Karpas-422 (cell line): ENCODE data around the gene EHD2. TPM values are rescaled to one million over a fixed set of nuclear protein-coding genes. Genes with fewer than 3 reads are reported as not detected.
"Not testable (repeated sequence)": the region's sequence is repeated elsewhere in the genome, so short reads cannot be mapped to it uniquely, and the experiment has no call there.

Source experiments
- DNase-seq: peaks from one replicate; pipeline ENCODE4 v3.0.0-alpha.2; 2015
- H2AFZ ChIP-seq: fragments of 200-600 bp; sonication (generic); 2 replicates; pipeline ENCODE4 v1.6.1; 2014; ENCODE audit warnings: antibody characterized with exemption, low read length, mixed read lengths
- H3K27ac ChIP-seq: fragments of 200-600 bp; sonication (generic); 2 replicates; pipeline ENCODE4 v1.5.1; 2014; ENCODE audit warnings: mild to moderate bottlenecking, low read length, moderate library complexity
- H3K27me3 ChIP-seq: fragments of 200-600 bp; sonication (generic); 2 replicates; pipeline ENCODE4 v1.6.1; 2014; ENCODE audit warnings: low read length, mixed read lengths
- H3K36me3 ChIP-seq: fragments of 200-600 bp; sonication (generic); 2 replicates; pipeline ENCODE4 v1.6.1; 2014; ENCODE audit warnings: low read length, mixed read lengths; ENCODE audit not compliant: insufficient read depth
- H3K4me1 ChIP-seq: fragments of 200-600 bp; sonication (generic); 2 replicates; pipeline ENCODE4 v1.6.1; 2014; ENCODE audit warnings: mild to moderate bottlenecking, low read length, mixed read lengths
- H3K4me2 ChIP-seq: fragments of 200-600 bp; sonication (generic); 2 replicates; pipeline ENCODE4 v1.6.1; 2014; ENCODE audit warnings: low read length, low read depth, mild to moderate bottlenecking; ENCODE audit not compliant: poor library complexity, severe bottlenecking
- H3K4me3 ChIP-seq: fragments of 200-600 bp; sonication (generic); 2 replicates; pipeline ENCODE4 v1.5.1; 2014; ENCODE audit warnings: mild to moderate bottlenecking, antibody characterized with exemption, low read length, mixed read lengths
- H3K79me2 ChIP-seq: fragments of 200-600 bp; sonication (generic); 2 replicates; pipeline ENCODE4 v1.6.1; 2014; ENCODE audit warnings: mild to moderate bottlenecking, low read length, mixed read lengths
- H3K9ac ChIP-seq: fragments of 200-600 bp; sonication (generic); 2 replicates; pipeline ENCODE4 v1.6.0; 2014; ENCODE audit warnings: low read length
- H3K9me2 ChIP-seq: fragments of 200-600 bp; sonication (generic), shearing (Covaris generic); replicated peaks from 2 replicates; pipeline ENCODE4 v1.6.0; 2014; ENCODE audit warnings: mild to moderate bottlenecking, low read length, moderate library complexity; ENCODE audit not compliant: insufficient read depth
- H3K9me3 ChIP-seq: fragments of 300-700, 200-600 bp; sonication (generic); 2 replicates; pipeline ENCODE4 v1.6.1; 2014; ENCODE audit warnings: low read length, mixed read lengths
- H4K20me1 ChIP-seq: fragments of 200-600 bp; sonication (generic); 2 replicates; pipeline ENCODE4 v1.6.1; 2014; ENCODE audit warnings: mild to moderate bottlenecking, antibody characterized with exemption, low read length, low read depth; ENCODE audit not compliant: insufficient read depth
- total RNA-seq: library from RNA; depleted of rRNA; stranded (reverse); fragments of >200 nt; shearing (Covaris generic); gene quantifications from 2 replicates; pipeline ENCODE4 v1.2.3, GENCODE V29; 2014; ENCODE audit warnings: low replicate concordance

The EHD2 gene
- total RNA-seq, 1 experiment from 2014 or later = not detected

DNA sequence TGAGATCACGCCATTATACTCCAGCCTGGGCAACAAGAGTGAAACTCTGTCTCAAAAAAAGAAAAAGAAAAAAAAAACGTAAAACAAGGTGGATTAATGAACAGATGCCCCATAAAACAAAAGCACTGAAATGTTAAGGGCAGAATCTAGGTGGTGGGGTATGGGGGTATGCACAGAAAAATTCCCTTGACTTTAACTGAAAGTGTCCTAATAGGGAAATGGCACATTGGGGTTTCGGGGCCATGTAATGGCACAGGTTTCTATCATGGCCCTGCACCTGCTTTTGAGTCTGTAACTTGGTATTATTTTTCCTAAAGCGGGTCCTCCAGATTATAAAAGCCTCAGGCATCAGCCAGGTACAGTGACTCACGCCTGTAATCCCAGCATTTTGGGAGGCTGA, 48.3 kb downstream of the EHD2 start:
- H3K4me1 ChIP-seq = no peaks in the 10 kb centered on the region
- H3K27ac ChIP-seq = no peak overlapping the region
- H2AFZ ChIP-seq = no peak overlapping the region
- H4K20me1 ChIP-seq = no peaks in the 10 kb centered on the region
- H3K79me2 ChIP-seq = no peaks in the 10 kb centered on the region
- no peak overlapping the region for H3K9ac ChIP-seq
- H3K36me3 ChIP-seq = peaks cover 5% of the 10 kb centered on the region; the same call in 1 of the 2 replicates
- no peaks in the 10 kb centered on the region for H3K9me2 ChIP-seq
- no peak overlapping the region for H3K4me2 ChIP-seq
- H3K27me3 ChIP-seq = no peaks in the 10 kb centered on the region
- no peaks in the 10 kb centered on the region for H3K9me3 ChIP-seq
- no peak overlapping the region for H3K4me3 ChIP-seq
- no peak for DNase-seq

DNA sequence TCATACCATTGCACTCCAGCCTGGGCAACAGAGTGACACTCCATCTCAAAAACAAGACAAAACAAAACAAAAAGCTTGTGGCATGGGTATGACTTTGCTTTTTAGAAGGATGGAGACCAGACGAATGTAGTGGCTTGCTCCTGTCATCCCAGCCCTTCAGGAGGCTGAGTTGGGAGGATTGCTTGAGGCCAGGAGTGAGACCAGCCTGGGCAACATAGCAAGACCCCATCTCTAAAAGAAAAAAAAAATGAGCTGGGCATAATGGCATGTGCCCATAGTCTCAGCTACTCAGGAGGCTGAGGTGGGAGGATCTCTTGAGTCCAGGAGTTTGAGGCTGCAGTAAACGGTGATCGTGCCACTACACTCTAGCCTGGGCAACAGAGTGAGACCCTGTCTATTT, 48.9 kb downstream of the EHD2 start:
- Histone ChIP-seq H3K4me1 (no peaks in the 10 kb centered on the region), H3K79me2 (no peaks in the 10 kb centered on the region), H3K9me2 (no peaks in the 10 kb centered on the region), H3K27ac (no peak overlapping the region), H4K20me1 (no peaks in the 10 kb centered on the region), H3K27me3 (no peaks in the 10 kb centered on the region), H3K4me2 (no peak overlapping the region), H2AFZ (no peak overlapping the region), H3K9ac (no peak overlapping the region), H3K4me3 (no peak overlapping the region), H3K36me3 (peaks cover 5% of the 10 kb centered on the region; the same call in 1 of the 2 replicates), H3K9me3 (no peaks in the 10 kb centered on the region)
- no peak for DNase-seq

DNA sequence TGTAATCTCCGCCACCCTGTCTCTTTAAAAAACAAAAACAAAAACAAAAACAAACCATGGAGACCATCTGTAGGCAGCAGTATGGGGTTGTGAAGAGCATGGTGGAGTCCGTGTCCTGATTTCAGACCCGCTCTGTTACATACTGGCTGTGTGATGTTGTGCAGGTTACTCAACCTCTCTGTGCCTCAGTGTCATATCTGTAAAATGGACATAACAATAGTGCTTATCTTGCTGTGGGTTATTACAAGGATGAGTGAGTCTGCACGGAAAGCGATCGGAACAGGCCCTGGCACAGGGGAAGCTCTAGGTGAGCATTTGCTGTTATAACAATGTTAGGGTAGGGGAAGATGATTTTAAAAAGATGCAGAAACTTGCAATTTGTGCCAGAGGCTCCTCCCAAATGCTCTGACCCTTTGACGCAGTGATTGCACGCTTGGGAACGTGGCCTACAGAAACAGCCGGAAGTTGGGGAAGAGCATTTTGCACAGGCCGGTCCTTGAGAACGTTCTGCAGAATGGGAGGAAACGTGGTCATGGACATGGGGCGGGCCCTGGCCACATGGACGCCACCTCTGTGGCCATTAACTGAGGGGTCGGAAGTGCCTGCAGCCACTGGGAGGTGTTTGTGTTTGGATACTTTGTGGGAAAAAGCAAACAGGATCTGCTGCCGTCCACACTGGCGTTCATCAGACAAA, 49.5 kb downstream of the EHD2 start:
- H2AFZ ChIP-seq = no peak overlapping the region
- H3K4me2 ChIP-seq = no peak overlapping the region
- no peak overlapping the region for H3K9ac ChIP-seq
- no peaks in the 10 kb centered on the region for H3K9me3 ChIP-seq
- no peak for DNase-seq
- no peaks in the 10 kb centered on the region for H4K20me1 ChIP-seq
- H3K27ac ChIP-seq = no peak overlapping the region
- H3K9me2 ChIP-seq = no peaks in the 10 kb centered on the region
- no peak overlapping the region for H3K4me3 ChIP-seq
- no peaks in the 10 kb centered on the region for H3K4me1 ChIP-seq
- peaks cover 5% of the 10 kb centered on the region; the same call in 1 of the 2 replicates for H3K36me3 ChIP-seq
- H3K27me3 ChIP-seq = no peaks in the 10 kb centered on the region
- H3K79me2 ChIP-seq = no peaks in the 10 kb centered on the region

DNA sequence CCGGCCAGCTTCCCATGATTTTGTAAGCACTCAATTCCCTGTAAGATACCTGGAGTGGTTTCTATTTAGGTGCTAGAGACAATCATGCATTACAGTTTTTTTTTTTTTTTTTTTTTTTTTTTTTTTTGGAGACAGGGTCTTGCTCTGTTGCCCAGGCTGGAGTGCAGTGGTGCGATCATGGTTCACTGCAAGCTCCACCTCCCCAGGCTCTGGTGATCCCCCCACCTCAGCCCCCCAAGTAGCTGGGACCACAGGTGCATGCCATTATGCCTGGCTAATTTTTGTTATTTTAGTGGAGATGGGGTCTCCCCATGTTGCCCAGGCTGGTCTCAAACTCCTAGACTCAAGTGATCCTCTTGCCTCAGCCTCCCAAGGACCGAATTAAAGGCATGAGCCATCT, 51.5 kb downstream of the EHD2 start:
- H3K36me3 ChIP-seq, H4K20me1 ChIP-seq, H3K4me3 ChIP-seq, H3K27ac ChIP-seq, H3K9me2 ChIP-seq, H2AFZ ChIP-seq, DNase-seq, H3K4me1 ChIP-seq, H3K4me2 ChIP-seq, H3K9ac ChIP-seq, H3K79me2 ChIP-seq, H3K9me3 ChIP-seq, H3K27me3 ChIP-seq: not testable (repeated sequence)

DNA sequence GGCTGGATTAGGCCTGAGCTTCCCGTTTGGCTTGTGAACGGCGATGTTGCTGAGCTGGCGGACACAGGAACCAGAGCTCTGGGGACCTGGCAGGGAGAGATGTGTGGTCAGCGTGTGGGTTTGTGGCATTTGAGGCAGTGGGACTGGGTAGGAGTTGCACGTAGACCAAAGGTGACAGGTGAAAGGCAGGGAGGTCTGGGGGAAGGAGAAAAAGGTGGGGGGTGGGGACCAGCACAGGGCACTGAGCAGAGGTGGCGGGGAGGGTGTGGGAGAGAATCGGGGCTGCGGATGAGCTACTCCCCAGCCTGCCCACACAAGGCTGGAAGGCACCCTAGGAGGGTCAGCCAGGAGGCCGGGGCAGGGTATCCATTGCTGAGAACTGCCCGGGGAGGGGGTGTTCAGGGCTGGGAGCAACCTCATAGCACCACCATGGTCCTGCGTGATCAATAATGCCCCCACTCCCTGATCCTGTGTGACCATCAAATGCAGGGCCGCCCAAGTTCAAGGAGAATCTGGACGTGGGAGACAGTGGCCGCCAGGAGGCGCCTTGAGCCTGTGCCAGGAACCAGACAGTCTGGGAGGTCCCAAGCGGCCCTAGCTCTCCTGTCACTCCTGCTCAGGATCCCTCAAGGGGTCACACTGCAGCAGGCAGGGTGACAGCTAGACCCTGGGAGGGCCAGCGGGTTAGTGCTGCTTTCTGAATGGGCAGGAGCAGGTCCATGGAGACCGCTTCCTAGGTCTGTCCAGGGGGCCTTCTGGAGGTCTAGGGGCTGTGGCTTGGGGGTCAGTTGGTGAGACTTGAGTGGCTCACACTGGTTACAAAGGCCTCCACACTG, 52.5 kb downstream of the EHD2 start:
- H3K27ac ChIP-seq = no peak overlapping the region
- H3K9ac ChIP-seq = no peak overlapping the region
- H3K4me2 ChIP-seq = no peak overlapping the region
- H3K9me2 ChIP-seq = no peaks in the 10 kb centered on the region
- no peak overlapping the region for H2AFZ ChIP-seq
- H4K20me1 ChIP-seq = no peaks in the 10 kb centered on the region
- no peaks in the 10 kb centered on the region for H3K27me3 ChIP-seq
- H3K36me3 ChIP-seq = no peaks in the 10 kb centered on the region
- no peaks in the 10 kb centered on the region for H3K9me3 ChIP-seq
- H3K79me2 ChIP-seq = no peaks in the 10 kb centered on the region
- H3K4me3 ChIP-seq = no peak overlapping the region
- peak; percentile 83 for DNase-seq
- H3K4me1 ChIP-seq = no peaks in the 10 kb centered on the region

DNA sequence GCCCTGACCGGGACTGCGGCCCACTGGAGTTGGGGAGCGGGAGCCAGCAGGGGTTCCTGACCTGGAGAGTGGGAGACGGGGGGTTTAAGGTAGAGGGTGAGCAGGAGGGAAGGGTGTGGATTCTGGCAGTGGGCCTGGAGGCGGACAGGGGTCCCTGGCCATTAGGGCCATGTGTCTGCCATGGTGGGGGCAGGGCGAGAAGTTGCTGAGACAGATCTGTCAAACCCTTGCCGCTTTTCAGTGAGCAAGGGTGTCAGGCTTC, 53.1 kb downstream of the EHD2 start:
- Histone ChIP-seq H3K4me2 (no peak overlapping the region), H4K20me1 (no peaks in the 10 kb centered on the region), H3K27me3 (no peaks in the 10 kb centered on the region), H3K9ac (no peak overlapping the region), H3K36me3 (no peaks in the 10 kb centered on the region), H3K9me3 (no peaks in the 10 kb centered on the region), H3K4me1 (no peaks in the 10 kb centered on the region), H2AFZ (no peak overlapping the region), H3K27ac (no peak overlapping the region), H3K79me2 (no peaks in the 10 kb centered on the region), H3K4me3 (no peak overlapping the region), H3K9me2 (no peaks in the 10 kb centered on the region)
- DNase-seq = no peak

DNA sequence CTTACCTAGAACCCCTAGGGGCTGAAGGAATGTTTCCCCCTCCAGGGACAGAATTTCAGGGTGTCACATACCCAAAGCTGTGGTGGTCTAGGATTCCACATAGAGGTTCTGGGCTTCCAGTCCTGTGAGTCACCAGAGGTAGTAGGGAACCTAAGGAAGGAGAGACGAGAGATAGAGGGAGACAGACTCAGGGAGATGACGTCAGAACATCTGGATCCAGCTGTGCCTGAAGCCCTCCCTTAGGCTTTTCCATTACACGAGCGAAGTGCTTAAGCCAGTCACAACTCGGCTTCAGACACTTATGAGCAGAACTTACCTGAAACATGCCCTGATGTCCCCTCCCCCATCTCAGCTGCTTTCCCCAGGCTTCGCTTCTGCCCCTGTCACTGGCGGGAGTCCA, 53.4 kb downstream of the EHD2 start:
- no peaks in the 10 kb centered on the region for H3K4me1 ChIP-seq

DNA sequence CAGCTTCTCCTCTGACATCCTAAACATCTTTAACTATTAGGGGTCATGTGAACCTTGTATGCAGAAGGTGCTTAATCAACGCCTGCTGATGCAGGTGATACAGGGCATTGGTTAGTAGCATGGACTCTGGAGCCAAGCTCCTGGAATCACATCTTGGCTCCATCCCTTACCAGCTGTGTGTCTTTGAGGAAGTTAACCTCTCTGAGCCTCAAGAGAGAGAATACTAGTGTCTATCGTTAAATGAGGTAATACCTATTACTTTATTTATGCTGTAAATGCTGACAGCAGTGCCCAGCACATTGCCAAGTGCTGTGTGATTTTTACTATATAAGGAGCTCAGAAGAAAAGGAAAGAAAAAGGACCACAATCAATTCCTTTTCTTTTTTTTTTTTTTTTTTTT, 54.1 kb downstream of the EHD2 start:
- Histone ChIP-seq H3K79me2 (no peaks in the 10 kb centered on the region), H3K9me3 (no peaks in the 10 kb centered on the region), H3K27ac (no peak overlapping the region), H3K4me1 (no peaks in the 10 kb centered on the region), H3K36me3 (no peaks in the 10 kb centered on the region), H2AFZ (no peak overlapping the region), H3K4me3 (no peak overlapping the region), H3K9ac (no peak overlapping the region), H3K27me3 (no peaks in the 10 kb centered on the region), H3K4me2 (no peak overlapping the region), H3K9me2 (no peaks in the 10 kb centered on the region), H4K20me1 (no peaks in the 10 kb centered on the region)
- DNase-seq = no peak

More for the DNA sequence above, 53.4 kb downstream of the EHD2 start:
- DNase-seq = no peak
- no peaks in the 10 kb centered on the region for H4K20me1 ChIP-seq
- H3K79me2 ChIP-seq = no peaks in the 10 kb centered on the region
- no peak overlapping the region for H3K27ac ChIP-seq
- H3K9me3 ChIP-seq = no peaks in the 10 kb centered on the region
- no peak overlapping the region for H3K9ac ChIP-seq
- H3K9me2 ChIP-seq = no peaks in the 10 kb centered on the region
- H3K4me3 ChIP-seq = no peak overlapping the region
- no peaks in the 10 kb centered on the region for H3K27me3 ChIP-seq
- no peaks in the 10 kb centered on the region for H3K36me3 ChIP-seq
- H3K4me2 ChIP-seq = no peak overlapping the region
- H2AFZ ChIP-seq = no peak overlapping the region
